ENCODE measurements around the gene CHAC1. TPM values are rescaled to one million over a fixed set of nuclear protein-coding genes. Genes with fewer than 3 reads are reported as not detected.
"Not testable (repeated sequence)": the region's sequence is repeated elsewhere in the genome, so short reads cannot be mapped to it uniquely, and the experiment has no call there.

The CHAC1 gene
- total RNA-seq, 1 donor = 11.4 TPM

DNA sequence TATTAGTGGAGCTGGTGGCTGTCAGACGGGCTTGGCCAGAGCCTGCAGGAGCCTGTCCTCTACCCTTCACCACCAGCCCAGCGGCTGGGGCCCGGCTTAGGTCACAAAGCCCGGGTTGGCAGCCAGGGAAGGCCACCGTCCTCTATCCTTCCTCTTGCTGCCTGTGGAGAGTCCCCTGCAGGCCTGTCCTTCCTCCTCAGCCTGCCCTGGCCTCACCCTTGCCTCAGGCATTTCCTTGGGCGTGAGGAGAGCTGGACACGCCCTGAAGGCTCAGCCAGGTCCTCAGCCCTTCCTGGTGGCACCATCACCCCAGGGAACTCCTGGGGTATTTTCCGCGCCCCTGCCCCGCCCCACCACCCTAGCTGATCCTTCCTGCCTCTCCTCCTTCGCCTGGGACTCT lies 7.7 kb downstream of the CHAC1 start:
- TF ChIP-seq, protein P1, sequence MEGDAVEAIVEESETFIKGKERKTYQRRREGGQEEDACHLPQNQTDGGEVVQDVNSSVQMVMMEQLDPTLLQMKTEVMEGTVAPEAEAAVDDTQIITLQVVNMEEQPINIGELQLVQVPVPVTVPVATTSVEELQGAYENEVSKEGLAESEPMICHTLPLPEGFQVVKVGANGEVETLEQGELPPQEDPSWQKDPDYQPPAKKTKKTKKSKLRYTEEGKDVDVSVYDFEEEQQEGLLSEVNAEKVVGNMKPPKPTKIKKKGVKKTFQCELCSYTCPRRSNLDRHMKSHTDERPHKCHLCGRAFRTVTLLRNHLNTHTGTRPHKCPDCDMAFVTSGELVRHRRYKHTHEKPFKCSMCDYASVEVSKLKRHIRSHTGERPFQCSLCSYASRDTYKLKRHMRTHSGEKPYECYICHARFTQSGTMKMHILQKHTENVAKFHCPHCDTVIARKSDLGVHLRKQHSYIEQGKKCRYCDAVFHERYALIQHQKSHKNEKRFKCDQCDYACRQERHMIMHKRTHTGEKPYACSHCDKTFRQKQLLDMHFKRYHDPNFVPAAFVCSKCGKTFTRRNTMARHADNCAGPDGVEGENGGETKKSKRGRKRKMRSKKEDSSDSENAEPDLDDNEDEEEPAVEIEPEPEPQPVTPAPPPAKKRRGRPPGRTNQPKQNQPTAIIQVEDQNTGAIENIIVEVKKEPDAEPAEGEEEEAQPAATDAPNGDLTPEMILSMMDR (IDR thresholded peaks at IDR 0.05; ENCODE audit: insufficient read depth, low read length) = no peak
- DNase-seq (ENCODE audit: low read depth) = no peak
- no peak overlapping the region for H3K4me3 ChIP-seq (ENCODE audit: low read depth, low read length)

DNA sequence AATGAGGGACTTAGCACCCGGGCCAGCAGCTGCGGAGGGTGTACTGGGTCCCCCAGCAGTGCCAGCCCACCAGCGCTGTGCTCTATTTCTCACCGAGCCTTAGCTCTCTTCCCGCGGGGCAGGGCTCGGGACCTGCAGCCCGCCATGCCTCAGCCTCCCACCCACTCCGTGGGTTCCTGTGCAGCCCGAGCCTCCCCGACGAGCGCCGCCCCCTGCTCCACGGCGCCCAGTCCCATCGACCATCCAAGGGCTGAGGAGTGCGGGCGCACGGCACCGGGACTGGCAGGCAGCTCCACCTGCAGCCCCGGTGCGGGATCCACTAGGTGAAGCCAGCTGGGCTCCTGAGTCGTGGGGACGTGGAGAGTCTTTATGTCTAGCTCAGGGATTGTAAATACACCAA lies 8.5 kb downstream of the CHAC1 start:
- DNase-seq (ENCODE audit: low read depth); H3K4me3 ChIP-seq (ENCODE audit: low read depth, low read length): not testable (repeated sequence)

DNA sequence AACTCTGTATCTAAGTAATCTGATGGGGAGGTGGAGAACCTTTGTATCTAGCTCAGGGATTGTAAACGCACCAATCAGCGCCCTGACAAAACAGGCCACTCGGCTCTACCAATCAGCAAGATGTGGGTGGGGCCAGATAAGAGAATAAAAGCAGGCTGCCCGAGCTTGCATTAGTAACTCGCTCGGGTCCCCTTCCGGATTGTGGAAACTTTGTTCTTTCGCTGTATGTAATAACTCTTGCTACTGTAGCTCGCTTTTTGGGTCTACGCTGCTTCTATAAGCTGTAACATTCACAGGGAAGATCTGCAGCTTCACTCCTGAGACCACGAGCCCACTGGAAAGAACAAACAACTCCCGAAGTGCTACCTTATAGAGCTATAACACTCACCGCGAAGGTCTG lies 9.0 kb downstream of the CHAC1 start:
- not testable (repeated sequence) for DNase-seq (ENCODE audit: low read depth); H3K4me3 ChIP-seq (ENCODE audit: low read depth, low read length)

GRCh38 chr15:40963201-40963600 lies 9.9 kb downstream of the CHAC1 start:
- TF ChIP-seq, protein P1 (IDR thresholded peaks at IDR 0.05; ENCODE audit: insufficient read depth, low read length) = no peak
- H3K4me3 ChIP-seq (ENCODE audit: low read depth, low read length) = no peak overlapping the region
- no peak for DNase-seq (ENCODE audit: low read depth)

DNA sequence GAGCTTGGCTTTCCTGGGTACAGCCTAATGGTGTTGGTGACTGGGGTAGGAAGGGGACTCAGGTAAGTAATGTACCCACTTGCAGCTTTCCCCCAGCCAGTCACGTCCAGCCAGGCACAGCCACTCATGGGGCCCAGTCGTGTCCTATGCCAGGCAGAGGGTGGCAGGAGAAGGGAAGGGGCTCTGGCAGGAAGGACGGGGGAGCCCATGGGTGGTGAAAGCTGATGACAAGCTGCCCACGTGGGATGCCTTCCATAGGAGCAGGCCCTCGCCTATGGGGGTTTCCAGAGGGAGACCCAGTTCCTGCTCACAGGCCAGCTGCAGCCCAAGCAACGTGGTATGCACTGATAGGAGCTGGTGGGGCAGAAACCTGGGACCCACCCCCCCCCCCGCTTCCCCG lies 10.7 kb downstream of the CHAC1 start:
- TF ChIP-seq, protein P1 (IDR thresholded peaks at IDR 0.05; ENCODE audit: insufficient read depth, low read length) = no peak
- no peak for DNase-seq (ENCODE audit: low read depth)
- H3K4me3 ChIP-seq (ENCODE audit: low read depth, low read length) = no peak overlapping the region

- DNase-seq (ENCODE audit: low read depth) = no peak
- no peak overlapping the region for H3K4me3 ChIP-seq (ENCODE audit: low read depth, low read length)
- TF ChIP-seq, protein P1 (IDR thresholded peaks at IDR 0.05; ENCODE audit: insufficient read depth, low read length) = no peak
Observed at GRCh38 chr15:40964634-40965033, 11.4 kb downstream of the CHAC1 start.

GRCh38 chr15:40968290-40969085 lies 15.2 kb downstream of the CHAC1 start:
- no peak for DNase-seq (ENCODE audit: low read depth)
- H3K4me3 ChIP-seq (ENCODE audit: low read depth, low read length) = no peak overlapping the region
- TF ChIP-seq, protein P1 (IDR thresholded peaks at IDR 0.05; ENCODE audit: insufficient read depth, low read length) = no peak

GRCh38 chr15:40969363-40969762 lies 16.1 kb downstream of the CHAC1 start:
- TF ChIP-seq, protein P1 (IDR thresholded peaks at IDR 0.05; ENCODE audit: insufficient read depth, low read length) = no peak
- no peak overlapping the region for H3K4me3 ChIP-seq (ENCODE audit: low read depth, low read length)
- no peak for DNase-seq (ENCODE audit: low read depth)
